Stomach (tissue), 4 donors: Measurements from ENCODE around the gene ZFHX3.

Experiments used
- EP300 ChIP-seq: sonication (generic); formaldehyde crosslinking; IDR thresholded peaks from one replicate; pipeline ENCODE4 v1.6.1; 2017; ENCODE audit warnings: antibody characterized with exemption
- POLR2A ChIP-seq, 4 donors: fragments of 450-650 bp; IDR thresholded peaks; one replicate each; pipeline ENCODE4 v1.6.1; 2016; ENCODE audit warnings: antibody characterized with exemption in 4 of 4, control low read depth in 2 of 4, mild to moderate bottlenecking in 1 of 4, moderate library complexity in 1 of 4
- POLR2AphosphoS5 ChIP-seq, 3 donors: sonication (generic); formaldehyde crosslinking; IDR thresholded peaks; one replicate each; pipeline ENCODE4 v1.6.1; 2016; ENCODE audit warnings: antibody characterized with exemption in 3 of 3
- TF ChIP-seq, protein P1 (sequence below), 7 experiments: fragments of 450-650 bp in 4 of 7; fragments of 200-600 bp in 3 of 7; sonication (generic) in 3 of 7; IDR thresholded peaks; one replicate each; pipeline ENCODE4 v1.5.1; 2016 to 2019; ENCODE audit warnings: antibody characterized with exemption in 7 of 7, control low read depth in 2 of 7, mild to moderate bottlenecking in 1 of 7

DNA sequence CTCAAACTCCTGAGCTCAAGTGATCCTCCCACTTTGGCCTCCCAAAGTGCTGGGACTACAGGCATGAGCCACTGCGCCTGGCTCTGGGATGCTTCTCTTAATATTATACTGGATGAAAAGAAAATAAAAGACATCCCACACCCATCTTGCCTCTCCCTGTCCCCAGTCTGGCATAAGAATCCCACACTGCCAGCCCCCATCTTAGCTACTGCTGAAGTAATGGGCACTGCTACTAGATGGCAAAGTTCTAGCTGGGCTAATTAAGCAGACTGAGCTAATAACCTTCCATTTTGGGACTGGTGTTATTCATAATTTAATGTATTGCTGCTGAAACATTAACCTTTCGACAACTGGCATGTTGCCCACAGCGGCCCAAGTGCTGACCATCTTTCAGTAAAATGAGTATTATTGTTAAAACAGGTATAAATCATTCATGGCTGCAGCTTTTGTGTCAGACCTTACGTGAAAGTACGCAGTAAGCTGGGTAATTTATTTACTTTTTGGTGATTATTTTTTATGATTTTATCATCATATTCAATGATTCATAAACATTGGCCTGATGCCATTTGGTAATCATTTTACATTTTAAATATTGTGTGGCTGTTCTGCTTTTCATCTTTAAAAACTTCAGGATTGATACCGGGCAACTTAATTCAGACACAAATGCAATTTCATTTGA is 47.4 kb upstream of the ZFHX3 start:
- TF ChIP-seq, protein P1, sequence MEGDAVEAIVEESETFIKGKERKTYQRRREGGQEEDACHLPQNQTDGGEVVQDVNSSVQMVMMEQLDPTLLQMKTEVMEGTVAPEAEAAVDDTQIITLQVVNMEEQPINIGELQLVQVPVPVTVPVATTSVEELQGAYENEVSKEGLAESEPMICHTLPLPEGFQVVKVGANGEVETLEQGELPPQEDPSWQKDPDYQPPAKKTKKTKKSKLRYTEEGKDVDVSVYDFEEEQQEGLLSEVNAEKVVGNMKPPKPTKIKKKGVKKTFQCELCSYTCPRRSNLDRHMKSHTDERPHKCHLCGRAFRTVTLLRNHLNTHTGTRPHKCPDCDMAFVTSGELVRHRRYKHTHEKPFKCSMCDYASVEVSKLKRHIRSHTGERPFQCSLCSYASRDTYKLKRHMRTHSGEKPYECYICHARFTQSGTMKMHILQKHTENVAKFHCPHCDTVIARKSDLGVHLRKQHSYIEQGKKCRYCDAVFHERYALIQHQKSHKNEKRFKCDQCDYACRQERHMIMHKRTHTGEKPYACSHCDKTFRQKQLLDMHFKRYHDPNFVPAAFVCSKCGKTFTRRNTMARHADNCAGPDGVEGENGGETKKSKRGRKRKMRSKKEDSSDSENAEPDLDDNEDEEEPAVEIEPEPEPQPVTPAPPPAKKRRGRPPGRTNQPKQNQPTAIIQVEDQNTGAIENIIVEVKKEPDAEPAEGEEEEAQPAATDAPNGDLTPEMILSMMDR (IDR thresholded peaks at IDR 0.05): no peak
- TF ChIP-seq POLR2AphosphoS5 (IDR thresholded peaks at IDR 0.05): no peak
- TF ChIP-seq POLR2A (IDR thresholded peaks at IDR 0.05): no peak
- TF ChIP-seq EP300: no peak
